Tibial nerve (tissue), 4 donors: Measurements from ENCODE around the gene TLK1.

Source experiments
- EP300 ChIP-seq, 2 donors: sonication (generic); formaldehyde crosslinking; IDR thresholded peaks; one replicate each; pipeline ENCODE4 v1.6.1; 2017; ENCODE audit warnings: antibody characterized with exemption in 2 of 2, mild to moderate bottlenecking in 1 of 2
- POLR2A ChIP-seq, 2 donors: fragments of 450-650 bp; IDR thresholded peaks; one replicate each; pipeline ENCODE4 v1.6.1; 2017; ENCODE audit warnings: antibody characterized with exemption in 2 of 2, mild to moderate bottlenecking in 2 of 2, moderate library complexity in 2 of 2
- TF ChIP-seq, protein P1 (sequence below), 5 experiments: fragments of 200-600 bp in 3 of 5; fragments of 450-650 bp in 2 of 5; sonication (generic) in 3 of 5; IDR thresholded peaks; one replicate each; pipeline ENCODE4 v1.5.1; 2016 to 2019; ENCODE audit warnings: antibody characterized with exemption in 5 of 5, mild to moderate bottlenecking in 3 of 5, moderate library complexity in 2 of 5

DNA sequence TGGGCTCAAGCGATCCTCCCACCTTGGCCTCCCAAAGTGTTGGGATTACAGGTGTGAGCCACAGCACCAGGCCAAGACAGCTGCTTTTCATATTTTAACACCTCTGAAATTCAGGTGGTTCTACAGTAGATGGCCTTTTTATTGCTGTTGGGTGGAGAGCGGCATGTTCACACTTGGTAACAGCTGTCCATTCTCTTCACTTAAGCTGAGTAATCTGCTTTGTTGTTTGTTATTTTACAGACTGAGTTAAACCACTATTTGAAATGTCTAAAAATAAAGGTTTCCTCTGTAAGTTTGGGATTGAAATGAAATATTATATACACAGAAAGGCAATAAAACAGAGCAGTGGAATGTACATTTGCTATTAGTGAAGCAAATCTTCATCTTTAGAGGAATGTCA is 44.9 kb upstream of the TLK1 start:
- TF ChIP-seq, protein P1, sequence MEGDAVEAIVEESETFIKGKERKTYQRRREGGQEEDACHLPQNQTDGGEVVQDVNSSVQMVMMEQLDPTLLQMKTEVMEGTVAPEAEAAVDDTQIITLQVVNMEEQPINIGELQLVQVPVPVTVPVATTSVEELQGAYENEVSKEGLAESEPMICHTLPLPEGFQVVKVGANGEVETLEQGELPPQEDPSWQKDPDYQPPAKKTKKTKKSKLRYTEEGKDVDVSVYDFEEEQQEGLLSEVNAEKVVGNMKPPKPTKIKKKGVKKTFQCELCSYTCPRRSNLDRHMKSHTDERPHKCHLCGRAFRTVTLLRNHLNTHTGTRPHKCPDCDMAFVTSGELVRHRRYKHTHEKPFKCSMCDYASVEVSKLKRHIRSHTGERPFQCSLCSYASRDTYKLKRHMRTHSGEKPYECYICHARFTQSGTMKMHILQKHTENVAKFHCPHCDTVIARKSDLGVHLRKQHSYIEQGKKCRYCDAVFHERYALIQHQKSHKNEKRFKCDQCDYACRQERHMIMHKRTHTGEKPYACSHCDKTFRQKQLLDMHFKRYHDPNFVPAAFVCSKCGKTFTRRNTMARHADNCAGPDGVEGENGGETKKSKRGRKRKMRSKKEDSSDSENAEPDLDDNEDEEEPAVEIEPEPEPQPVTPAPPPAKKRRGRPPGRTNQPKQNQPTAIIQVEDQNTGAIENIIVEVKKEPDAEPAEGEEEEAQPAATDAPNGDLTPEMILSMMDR (IDR thresholded peaks at IDR 0.05) = no peak
- TF ChIP-seq POLR2A (IDR thresholded peaks at IDR 0.05) (no peak), EP300 (IDR thresholded peaks at IDR 0.05) (no peak)
